B cell (primary cell): ENCODE results near the gene SDK1. TPM values are rescaled to one million over a fixed set of nuclear protein-coding genes. Genes with fewer than 3 reads are reported as not detected.

Experiments
- ATAC-seq: fragments of 200-7000 bp; cut with Tn5 transposase; one replicate; pipeline ENCODE4 v1.10.0; 2021; ENCODE audit warnings: low read depth, mild to moderate bottlenecking, moderate number of reproducible peaks, moderate library complexity
- CTCF ChIA-PET: fragments of 350-600 bp; sonication (Branson Sonifier 250); formaldehyde crosslinking; loops from one replicate; lab custom pipeline; 2021; ENCODE audit warnings: antibody characterized with exemption, inconsistent platforms; lab: Charles Lee
- POLR2A ChIA-PET: fragments of 350-600 bp; sonication (Branson Sonifier 250); formaldehyde crosslinking; loops from one replicate; lab custom pipeline; 2021; ENCODE audit warnings: antibody characterized with exemption; lab: Charles Lee
- DNase-seq: peaks from one replicate; pipeline ENCODE4 v3.0.0; 2013
- H2AFZ ChIP-seq: 2 replicates; pipeline ENCODE4 v1.6.1; 2012; ENCODE audit warnings: mild to moderate bottlenecking, low read depth, low read length; ENCODE audit not compliant: insufficient read depth, poor library complexity, severe bottlenecking
- H3K27ac ChIP-seq, 2 donors: 1 replicate in 1 of 2; 2 replicates in 1 of 2; pipeline ENCODE4 v1.5.1; 2012 to 2013; ENCODE audit warnings: low read length in 2 of 2, mild to moderate bottlenecking in 2 of 2, moderate library complexity in 1 of 2
- H3K27me3 ChIP-seq, 4 experiments: fragments of 200-600 bp in 1 of 4; sonication (generic) in 1 of 4; replicated peaks in 1 of 4; 1 replicate in 2 of 4; 2 replicates in 2 of 4; pipeline versions ENCODE4 v1.6.1 to v1.7.0; 2013 to 2016; ENCODE audit warnings: low read length in 3 of 4, mild to moderate bottlenecking in 2 of 4, mixed read lengths in 1 of 4, moderate library complexity in 1 of 4; ENCODE audit not compliant: insufficient read depth in 4 of 4, control insufficient read depth in 3 of 4; ENCODE audit errors: control extremely low read depth in 1 of 4
- H3K36me3 ChIP-seq, 2 experiments: replicated peaks in 1 of 2; 1 replicate in 1 of 2; 2 replicates in 1 of 2; pipeline versions ENCODE4 v1.6.1 to v1.7.1; 2013; ENCODE audit warnings: low read length in 1 of 2; ENCODE audit not compliant: insufficient read depth in 2 of 2, control insufficient read depth in 1 of 2; ENCODE audit errors: control extremely low read depth in 1 of 2, extremely low read depth in 1 of 2
- H3K4me1 ChIP-seq, 2 donors: fragments of 200-600 bp in 1 of 2; sonication (generic) in 1 of 2; 1 replicate in 1 of 2; 2 replicates in 1 of 2; pipeline versions ENCODE4 v1.5.1 to v1.6.1; 2013 to 2017; ENCODE audit warnings: low read length in 2 of 2; ENCODE audit not compliant: control insufficient read depth in 2 of 2, insufficient read depth in 2 of 2
- H3K4me2 ChIP-seq: replicated peaks from 2 replicates; pipeline ENCODE3; 2012; ENCODE audit warnings: mild to moderate bottlenecking, low read depth, low read length; ENCODE audit not compliant: poor library complexity, severe bottlenecking
- H3K4me3 ChIP-seq, 5 experiments: fragments of 200-600 bp in 1 of 5; sonication (generic) in 1 of 5; 1 replicate in 3 of 5; 2 replicates in 2 of 5; pipeline versions ENCODE4 v1.5.1 to v1.7.0; 2011 to 2016; ENCODE audit warnings: low read length in 4 of 5, mild to moderate bottlenecking in 4 of 5, low read depth in 2 of 5, control low read depth in 1 of 5, moderate library complexity in 1 of 5; ENCODE audit not compliant: insufficient read depth in 1 of 5; ENCODE audit errors: control extremely low read depth in 1 of 5, extremely low read depth in 1 of 5
- H3K79me2 ChIP-seq: fragments of 200-600 bp; sonication (generic); one replicate; pipeline ENCODE4 v1.6.0; 2016; ENCODE audit warnings: low read length; ENCODE audit not compliant: control insufficient read depth, insufficient read depth
- H3K9ac ChIP-seq: fragments of 200-600 bp; sonication (generic); 2 replicates; pipeline ENCODE4 v1.6.1; 2017; ENCODE audit warnings: mild to moderate bottlenecking, low read length, moderate library complexity
- H3K9me3 ChIP-seq, 3 donors: one replicate each; pipeline versions ENCODE4 v1.6.1 to v1.7.1; 2013; ENCODE audit warnings: low read length in 2 of 3; ENCODE audit not compliant: control insufficient read depth in 2 of 3, insufficient read depth in 1 of 3; ENCODE audit errors: control extremely low read depth in 1 of 3
- H4K20me1 ChIP-seq: 2 replicates; pipeline ENCODE4 v1.6.0; 2012; ENCODE audit warnings: mild to moderate bottlenecking, low read length; ENCODE audit not compliant: insufficient read depth, control insufficient read depth, poor library complexity, severe bottlenecking
- H3K27ac Mint-ChIP-seq: one replicate; pipeline ENCODE4 v1.8.0; 2021; ENCODE audit warnings: mixed read lengths
- H3K27me3 Mint-ChIP-seq: one replicate; pipeline ENCODE4 v1.8.0; 2021; ENCODE audit warnings: mixed read lengths
- H3K4me1 Mint-ChIP-seq: one replicate; pipeline ENCODE4 v1.8.0; 2021; ENCODE audit warnings: mixed read lengths
- H3K4me3 Mint-ChIP-seq: one replicate; pipeline ENCODE4 v1.8.0; 2021; ENCODE audit warnings: mixed read lengths
- H3K9me3 Mint-ChIP-seq: one replicate; pipeline ENCODE4 v1.8.0; 2022; ENCODE audit warnings: mixed read lengths; ENCODE audit not compliant: insufficient read depth
- CTCF ChIP-seq: fragments of 200-600 bp; IDR thresholded peaks from one replicate; pipeline ENCODE4 v1.8.0; 2022; ENCODE audit warnings: antibody characterized with exemption, mild to moderate bottlenecking
- EZH2 ChIP-seq: IDR thresholded peaks from 2 replicates; pipeline ENCODE4 v1.6.1; 2012; ENCODE audit warnings: borderline replicate concordance, low read depth, mild to moderate bottlenecking, moderate library complexity, low read length; ENCODE audit not compliant: insufficient read depth, poor library complexity, severe bottlenecking
- WGBS: methylation state at CpG from one replicate; pipeline ENCODE4 v1.1.5; 2013; ENCODE audit warnings: missing lambda C conversion rate; ENCODE audit not compliant: insufficient coverage; 5-methylcytosine and 5-hydroxymethylcytosine counted together
- intact Hi-C: fragments of 100-400 bp; cut with micrococcal nuclease; formaldehyde crosslinking; loops from one replicate; pipeline ENCODE4 v1.10.0; 2022
- polyA plus RNA-seq: library from polyadenylated mRNA; depleted of rRNA; stranded (reverse); fragments of >200 nt; gene quantifications from 2 replicates; pipeline ENCODE4 v1.2.3, GENCODE V29; 2012
- total RNA-seq, 2 donors: library from RNA; stranded (reverse); fragments of 120-200 nt in 1 of 2; gene quantifications; 1 replicate in 1 of 2; 2 replicates in 1 of 2; pipeline versions ENCODE4 v1.2.3 to v1.2.4, GENCODE V29; 2013 to 2022

The SDK1 gene
- total and polyA plus RNA-seq, 2 donors (not counting 1 experiment from before 2014, with no cell fraction given): 0.73 to 2.0 TPM

GRCh38 chr7:4067874-4068273 is 766.8 kb downstream of the SDK1 start:
- no peak for DNase-seq
- no peak overlapping the region for H3K9ac ChIP-seq
- no peaks in the 10 kb centered on the region for H3K4me1 ChIP-seq
- 57% methylated on average over 4 of the region's 4 CpGs for WGBS
- intact Hi-C loops: no loop called here
- CTCF ChIA-PET: no interaction called here
- peaks cover 0 to 3% (median 0%) of the 10 kb centered on the region in 3 donors for H3K9me3 ChIP-seq
- H4K20me1 ChIP-seq: no peaks in the 10 kb centered on the region
- H2AFZ ChIP-seq: no peak overlapping the region
- ATAC-seq: no peak
- H3K27ac ChIP-seq: no peak overlapping the region
- POLR2A ChIA-PET: no interaction called here
- no peak overlapping the region for H3K4me2 ChIP-seq
- no peaks in the 10 kb centered on the region for H3K4me1 Mint-ChIP-seq
- H3K79me2 ChIP-seq: no peaks in the 10 kb centered on the region
- H3K36me3 ChIP-seq: no peaks in the 10 kb centered on the region
- TF ChIP-seq EZH2 (no peak), CTCF (no peak)
- no peak overlapping the region for H3K27ac Mint-ChIP-seq
- H3K27me3 ChIP-seq: no peaks in the 10 kb centered on the region
- no peak overlapping the region for H3K4me3 ChIP-seq
- H3K27me3 Mint-ChIP-seq: no peaks in the 10 kb centered on the region
- no peaks in the 10 kb centered on the region for H3K9me3 Mint-ChIP-seq
- no peak overlapping the region for H3K4me3 Mint-ChIP-seq

GRCh38 chr7:4068286-4068685 is 767.2 kb downstream of the SDK1 start:
- WGBS: 98% methylated on average over 6 of the region's 7 CpGs
- no peaks in the 10 kb centered on the region for H4K20me1 ChIP-seq

More at GRCh38 chr7:4068286-4068685, 767.2 kb downstream of the SDK1 start:
- H3K4me3 Mint-ChIP-seq: no peak overlapping the region
- ATAC-seq: no peak
- POLR2A ChIA-PET: no interaction called here
- Histone ChIP-seq H3K36me3 (no peaks in the 10 kb centered on the region), H3K9ac (no peak overlapping the region), H3K4me1 (no peaks in the 10 kb centered on the region), H3K9me3 (peaks cover 0 to 3% (median 0%) of the 10 kb centered on the region in 3 donors), H3K27ac (no peak overlapping the region), H3K4me2 (no peak overlapping the region), H3K27me3 (no peaks in the 10 kb centered on the region), H2AFZ (no peak overlapping the region), H3K4me3 (no peak overlapping the region), H3K79me2 (no peaks in the 10 kb centered on the region)
- no peak for DNase-seq
- no peaks in the 10 kb centered on the region for H3K27me3 Mint-ChIP-seq
- CTCF ChIA-PET: no interaction called here
- H3K9me3 Mint-ChIP-seq: no peaks in the 10 kb centered on the region
- no peak for TF ChIP-seq CTCF
- TF ChIP-seq EZH2: no peak
- H3K4me1 Mint-ChIP-seq: no peaks in the 10 kb centered on the region
- no peak overlapping the region for H3K27ac Mint-ChIP-seq
- intact Hi-C loops: no loop called here
